ENCODE data around the gene RGL3. TPM values are rescaled to one million over a fixed set of nuclear protein-coding genes. Genes with fewer than 3 reads are reported as not detected.
"Not testable (repeated sequence)": the region's sequence is repeated elsewhere in the genome, so short reads cannot be mapped to it uniquely, and the experiment has no call there.

RGL3 gene
- total RNA-seq, 2 experiments from 2014 or later: not detected

DNA sequence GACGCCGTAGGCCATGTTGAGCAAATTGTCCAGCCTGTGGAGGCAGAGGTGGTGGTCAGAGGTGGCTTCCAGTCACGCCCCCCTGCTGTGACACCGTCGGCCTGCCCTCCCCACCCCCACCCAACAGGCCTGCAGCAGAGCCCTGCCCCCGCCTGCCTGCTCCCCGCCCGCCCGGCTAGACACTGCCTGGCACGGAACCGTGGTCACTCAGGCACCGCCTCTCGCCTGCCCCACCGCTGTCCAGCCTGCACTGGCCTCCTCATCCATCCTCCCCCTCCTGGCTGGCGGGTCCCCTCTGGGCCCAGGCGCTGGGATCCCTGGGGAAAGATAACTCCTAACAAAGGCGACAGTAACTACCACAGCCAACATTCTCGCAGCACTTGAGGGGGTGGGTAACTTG is 38.0 kb upstream of the RGL3 start:
- CTCF ChIA-PET: no interaction called here
- Mint-ChIP-seq H3K4me3 (no peak overlapping the region), H3K4me1 (no peaks in the 10 kb centered on the region), H3K27ac (no peak overlapping the region), H3K36me3 (ENCODE audit: low read depth) (no peaks in the 10 kb centered on the region), H3K27me3 (peaks cover 16% of the 10 kb centered on the region), H3K9me3 (ENCODE audit: low read depth) (no peaks in the 10 kb centered on the region)
- no peak for ATAC-seq
- DNase-seq: no peak
- intact Hi-C loops (cut with DNase I, micrococcal nuclease): no loop called here
- POLR2A ChIA-PET: no interaction called here

DNA sequence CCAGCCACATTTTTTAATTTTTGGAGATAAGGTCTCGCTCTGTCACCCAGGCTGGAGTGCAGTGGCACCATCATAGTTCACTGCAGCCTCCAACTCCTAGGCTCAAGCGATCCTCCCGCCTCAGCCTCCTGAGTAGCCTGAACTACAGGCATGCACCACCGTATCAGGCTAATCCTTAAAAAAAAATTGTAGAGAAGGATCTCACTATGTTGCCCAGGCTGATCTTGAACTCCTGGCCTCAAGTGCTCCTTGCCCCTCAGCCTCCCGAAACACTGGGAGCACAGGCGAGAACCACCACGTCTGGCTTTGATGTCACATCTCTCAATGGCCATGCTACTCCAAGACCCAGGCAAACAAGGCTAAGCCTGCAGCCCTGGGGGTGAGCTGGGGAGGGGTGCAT is 37.5 kb upstream of the RGL3 start:
- no peak for ATAC-seq
- Mint-ChIP-seq H3K9me3 (ENCODE audit: low read depth) (no peaks in the 10 kb centered on the region), H3K4me3 (no peak overlapping the region), H3K36me3 (ENCODE audit: low read depth) (no peaks in the 10 kb centered on the region), H3K4me1 (no peaks in the 10 kb centered on the region), H3K27me3 (peaks cover 16% of the 10 kb centered on the region), H3K27ac (no peak overlapping the region)
- ChIA-PET POLR2A (no interaction called here), CTCF (no interaction called here)
- no peak for DNase-seq
- intact Hi-C loops (cut with DNase I, micrococcal nuclease): no loop called here

DNA sequence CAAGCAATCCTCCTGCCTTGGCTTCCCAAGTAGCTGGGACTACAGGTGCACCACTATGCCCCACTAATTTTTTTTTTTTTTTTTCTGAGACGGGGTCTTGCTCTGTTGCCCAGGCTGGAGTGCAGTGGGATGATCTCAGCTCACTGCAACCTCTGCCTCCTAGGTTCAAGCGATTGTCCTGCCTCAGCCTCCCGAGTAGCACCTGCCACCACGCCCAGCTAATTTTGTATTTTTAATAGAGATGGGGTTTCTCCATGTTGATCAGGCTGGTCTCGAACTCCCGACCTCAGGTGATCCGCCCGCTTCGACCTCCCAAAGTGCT is 36.1 kb upstream of the RGL3 start:
- intact Hi-C loops (cut with DNase I, micrococcal nuclease): not testable (repeated sequence)

DNA sequence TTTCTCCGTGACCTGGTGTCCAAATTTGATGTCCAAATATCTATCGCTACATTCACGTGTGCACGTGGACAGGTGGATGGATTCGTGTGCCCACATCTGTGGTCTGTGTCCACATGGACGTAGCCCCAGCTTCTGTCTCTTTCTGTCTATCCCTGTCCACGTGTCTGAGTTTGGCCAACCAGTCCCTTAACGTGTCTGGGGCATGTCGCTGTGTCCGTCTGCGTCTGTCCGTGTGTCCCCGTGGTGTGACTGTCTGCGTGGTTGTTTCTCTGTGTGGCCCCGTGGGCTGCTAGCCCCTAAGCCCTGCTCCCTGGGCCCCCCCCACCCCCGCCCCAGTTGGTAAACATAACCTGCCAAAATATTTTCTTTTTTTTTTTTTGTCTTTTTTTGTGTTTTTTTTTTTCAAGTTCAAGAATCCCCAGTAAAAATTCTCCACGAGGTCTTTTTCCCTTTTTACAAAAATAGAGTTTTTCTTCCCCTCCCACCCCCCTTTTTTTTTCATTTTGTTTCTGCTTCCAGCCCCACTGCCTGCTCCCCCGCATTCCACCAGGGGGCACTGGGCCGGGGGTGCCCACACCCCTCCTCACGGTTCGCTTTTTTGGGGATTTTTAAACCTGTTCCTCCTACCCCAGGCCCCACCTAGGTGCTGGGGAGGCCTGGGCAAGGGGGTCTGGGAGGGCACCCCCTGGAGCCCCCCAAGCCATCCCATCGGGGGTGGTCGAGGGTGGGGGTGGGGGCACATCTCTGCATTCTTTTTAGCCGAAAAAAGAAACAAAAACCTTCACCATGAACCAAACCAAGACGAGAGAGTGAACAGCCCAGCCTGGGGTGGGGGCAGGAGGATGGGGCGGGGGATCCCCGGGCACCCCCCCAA is 34.6 kb upstream of the RGL3 start:
- Mint-ChIP-seq H3K27ac (no peak overlapping the region), H3K4me1 (no peaks in the 10 kb centered on the region), H3K9me3 (ENCODE audit: low read depth) (no peaks in the 10 kb centered on the region), H3K4me3 (no peak overlapping the region), H3K27me3 (peaks cover 4% of the 10 kb centered on the region), H3K36me3 (ENCODE audit: low read depth) (peaks cover 5% of the 10 kb centered on the region)
- intact Hi-C loops (cut with DNase I, micrococcal nuclease): no loop called here
- ChIA-PET POLR2A (no interaction called here), CTCF (no interaction called here)
- DNase-seq (peak; percentile 54), ATAC-seq (peak; percentile 39)

More for the DNA sequence above, 36.1 kb upstream of the RGL3 start:
- H3K36me3 Mint-ChIP-seq (ENCODE audit: low read depth); H3K4me1 Mint-ChIP-seq; H3K4me3 Mint-ChIP-seq; H3K27ac Mint-ChIP-seq; H3K9me3 Mint-ChIP-seq (ENCODE audit: low read depth); CTCF ChIA-PET; DNase-seq; ATAC-seq: not testable (repeated sequence)
- POLR2A ChIA-PET: interaction anchor here (0.6 kb wide), 1 partner anchor 304 kb away, joined by 3 read pairs; no protein-coding TSS in a partner anchor
- H3K27me3 Mint-ChIP-seq: peaks cover 11% of the 10 kb centered on the region

DNA sequence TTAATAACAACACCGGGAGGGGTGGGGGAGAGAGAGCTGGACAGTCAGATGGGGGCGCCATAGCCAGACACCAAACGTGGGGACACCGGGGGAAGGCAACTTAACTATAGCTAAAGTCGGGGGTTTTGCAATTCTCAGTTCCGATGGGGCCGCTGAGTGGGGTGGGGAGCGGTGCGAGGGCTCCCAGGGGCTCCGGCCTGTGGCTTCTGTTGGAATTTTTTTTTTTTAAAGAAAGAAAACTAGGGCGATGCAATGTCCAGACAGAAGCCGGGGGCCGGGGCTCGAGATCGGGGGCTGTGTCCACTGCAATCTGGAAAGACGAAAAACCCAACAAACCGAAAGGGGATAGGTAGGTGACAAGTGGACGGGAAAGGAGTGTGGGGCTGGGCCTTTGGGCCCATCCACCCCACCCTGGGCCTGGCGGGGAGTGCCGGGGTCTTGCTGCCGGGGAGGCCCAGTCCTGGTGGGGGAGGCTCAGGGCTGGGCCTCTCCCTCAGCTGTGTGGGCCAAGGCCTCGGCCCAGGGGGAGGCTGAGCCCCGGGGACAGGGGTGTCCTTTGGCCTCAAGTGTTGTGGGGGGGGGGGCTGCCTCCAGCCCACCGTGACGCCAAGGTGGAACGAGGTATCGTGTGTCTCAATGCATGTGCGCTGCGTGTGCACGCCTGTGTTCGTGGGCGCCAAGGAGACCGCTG is 33.7 kb upstream of the RGL3 start:
- Mint-ChIP-seq H3K27ac (no peak overlapping the region), H3K27me3 (no peaks in the 10 kb centered on the region), H3K4me3 (no peak overlapping the region), H3K9me3 (ENCODE audit: low read depth) (no peaks in the 10 kb centered on the region), H3K36me3 (ENCODE audit: low read depth) (peaks cover 5% of the 10 kb centered on the region), H3K4me1 (no peaks in the 10 kb centered on the region)
- ATAC-seq (no peak), DNase-seq (no peak)
- intact Hi-C loops (cut with DNase I, micrococcal nuclease): no loop called here
- POLR2A ChIA-PET: no interaction called here
- CTCF ChIA-PET: interaction anchor here (0.7 kb wide), 1 partner anchor 209 kb away, joined by 5 read pairs; no protein-coding TSS in a partner anchor

DNA sequence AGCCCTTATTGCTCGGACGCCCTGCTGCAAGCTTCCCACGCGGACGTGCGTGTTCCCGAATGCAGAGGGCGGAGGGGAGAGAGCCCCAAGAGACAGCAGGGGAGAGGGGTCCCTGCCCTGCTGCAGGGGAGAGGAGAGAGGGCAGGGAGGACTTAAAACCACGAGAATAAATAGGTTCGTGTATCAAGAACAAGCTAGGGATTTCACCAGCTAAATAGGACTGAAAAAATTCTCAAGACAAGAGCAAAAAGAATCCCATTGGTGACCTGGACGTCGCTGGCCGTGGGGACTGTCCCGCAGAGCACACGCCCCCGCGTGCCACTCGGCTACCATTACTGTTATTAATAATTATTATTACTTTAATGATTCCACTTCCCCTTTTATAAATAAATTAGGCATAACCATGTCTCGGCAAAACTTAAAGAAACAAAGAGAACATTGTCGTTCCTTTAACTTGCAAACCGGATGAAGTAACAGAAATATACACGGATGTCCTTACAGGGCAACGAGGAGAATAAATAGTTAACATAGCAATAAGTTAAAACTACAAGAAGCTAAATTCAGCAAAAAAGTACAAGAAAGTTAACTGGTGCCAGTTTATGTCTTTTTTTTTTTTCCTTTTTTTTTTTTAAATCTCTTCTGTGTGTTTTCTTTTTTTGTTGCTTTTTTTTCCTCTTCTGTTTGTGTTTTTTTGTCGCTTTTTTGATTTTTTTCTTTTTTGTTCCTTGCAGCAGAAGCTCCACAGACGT is 32.9 kb upstream of the RGL3 start:
- no peak overlapping the region for H3K27ac Mint-ChIP-seq
- no peaks in the 10 kb centered on the region for H3K27me3 Mint-ChIP-seq
- H3K4me1 Mint-ChIP-seq: no peaks in the 10 kb centered on the region
- intact Hi-C loops (cut with DNase I, micrococcal nuclease): no loop called here
- H3K9me3 Mint-ChIP-seq (ENCODE audit: low read depth): no peaks in the 10 kb centered on the region
- ChIA-PET CTCF (interaction anchor here (0.7 kb wide), 1 partner anchor 209 kb away, joined by 5 read pairs; no protein-coding TSS in a partner anchor), POLR2A (interaction anchor here (0.6 kb wide), 1 partner anchor 128 kb away, joined by 6 read pairs; no protein-coding TSS in a partner anchor)
- peaks cover 5% of the 10 kb centered on the region for H3K36me3 Mint-ChIP-seq (ENCODE audit: low read depth)
- no peak overlapping the region for H3K4me3 Mint-ChIP-seq
- ATAC-seq (no peak), DNase-seq (no peak)

DNA sequence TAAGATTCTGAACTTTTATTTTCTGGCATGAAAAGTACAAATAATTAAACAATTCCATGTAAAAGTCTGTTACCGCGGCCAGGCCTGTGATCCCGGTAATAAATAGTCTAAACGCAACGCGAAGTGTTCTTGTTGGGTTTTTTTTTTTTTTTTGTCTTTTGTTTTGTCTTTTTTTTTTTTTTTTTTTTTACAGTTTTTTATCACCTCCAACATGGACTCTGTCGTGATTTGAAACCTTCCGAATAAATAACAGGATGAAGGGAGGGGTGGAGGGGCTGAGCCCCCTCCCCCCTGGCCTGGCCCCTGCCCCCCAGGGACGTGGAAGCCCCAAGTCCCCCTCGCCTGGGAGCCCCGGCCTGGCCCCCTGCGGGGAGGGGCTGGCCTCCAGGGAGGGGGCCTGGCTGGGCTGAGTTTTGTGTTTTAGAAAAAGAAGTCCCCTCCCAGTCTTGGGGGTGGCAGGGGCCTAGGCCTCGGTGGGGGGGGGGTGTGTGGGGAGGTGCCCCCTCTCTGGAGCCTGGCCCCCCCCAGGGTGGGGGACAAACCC is 32.3 kb upstream of the RGL3 start:
- Mint-ChIP-seq H3K36me3 (ENCODE audit: low read depth) (peaks cover 7% of the 10 kb centered on the region), H3K4me1 (no peaks in the 10 kb centered on the region), H3K27ac (no peak overlapping the region), H3K9me3 (ENCODE audit: low read depth) (no peaks in the 10 kb centered on the region), H3K27me3 (no peaks in the 10 kb centered on the region), H3K4me3 (no peak overlapping the region)
- ChIA-PET POLR2A (no interaction called here), CTCF (no interaction called here)
- ATAC-seq (no peak), DNase-seq (no peak)
- intact Hi-C loops (cut with DNase I, micrococcal nuclease): no loop called here

DNA sequence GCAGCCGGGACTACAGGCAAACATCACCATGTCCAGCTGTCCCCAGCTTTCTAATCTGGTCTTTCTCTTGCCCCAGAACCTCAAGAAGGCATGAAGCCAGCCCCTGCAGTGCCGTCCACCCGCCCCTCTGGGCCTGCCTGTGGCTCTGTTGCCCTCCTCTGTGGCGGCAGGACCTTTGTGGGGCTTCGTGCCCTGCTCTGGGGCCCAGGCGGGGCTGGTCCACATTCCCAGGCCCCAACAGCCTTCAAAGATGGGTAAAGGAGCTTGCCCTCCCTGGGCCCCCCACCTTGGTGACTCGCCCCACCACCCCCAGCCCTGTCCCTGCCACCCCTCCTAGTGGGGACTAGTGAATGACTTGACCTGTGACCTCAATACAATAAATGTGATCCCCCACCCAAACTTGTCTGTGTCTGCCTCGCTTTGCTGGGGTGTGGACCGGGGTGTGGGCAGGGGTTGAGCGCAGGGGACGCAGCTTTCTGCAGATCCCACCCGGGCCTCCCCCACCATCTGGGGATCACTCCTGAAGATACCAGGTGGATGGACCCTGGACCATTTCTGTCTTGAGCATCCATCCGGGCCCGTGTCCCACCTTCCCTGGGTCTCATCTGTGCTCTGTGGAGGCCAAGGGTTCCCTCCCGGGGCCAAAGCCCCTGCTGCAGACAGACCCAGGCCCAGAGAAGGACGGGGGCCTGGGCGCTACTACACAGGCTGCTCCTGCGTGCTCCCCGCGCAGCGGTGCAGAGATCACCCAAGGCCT is 31.6 kb upstream of the RGL3 start:
- H3K4me3 Mint-ChIP-seq: no peak overlapping the region
- ChIA-PET CTCF (interaction anchor here (0.7 to 1.5 kb wide), 2 partner anchors 16 to 415 kb away, joined by 3 to 5 read pairs; partner anchors contain the start of genes ODAD3 and PRKCSH), POLR2A (interaction anchor here (0.7 kb wide), 1 partner anchor 895 kb away, joined by 3 read pairs; no protein-coding TSS in a partner anchor)
- no peaks in the 10 kb centered on the region for H3K9me3 Mint-ChIP-seq (ENCODE audit: low read depth)
- no peaks in the 10 kb centered on the region for H3K4me1 Mint-ChIP-seq
- intact Hi-C loops (cut with DNase I, micrococcal nuclease): no loop called here
- H3K36me3 Mint-ChIP-seq (ENCODE audit: low read depth): peaks cover 7% of the 10 kb centered on the region
- ATAC-seq (no peak), DNase-seq (no peak)
- H3K27ac Mint-ChIP-seq: no peak overlapping the region
- H3K27me3 Mint-ChIP-seq: no peaks in the 10 kb centered on the region

DNA sequence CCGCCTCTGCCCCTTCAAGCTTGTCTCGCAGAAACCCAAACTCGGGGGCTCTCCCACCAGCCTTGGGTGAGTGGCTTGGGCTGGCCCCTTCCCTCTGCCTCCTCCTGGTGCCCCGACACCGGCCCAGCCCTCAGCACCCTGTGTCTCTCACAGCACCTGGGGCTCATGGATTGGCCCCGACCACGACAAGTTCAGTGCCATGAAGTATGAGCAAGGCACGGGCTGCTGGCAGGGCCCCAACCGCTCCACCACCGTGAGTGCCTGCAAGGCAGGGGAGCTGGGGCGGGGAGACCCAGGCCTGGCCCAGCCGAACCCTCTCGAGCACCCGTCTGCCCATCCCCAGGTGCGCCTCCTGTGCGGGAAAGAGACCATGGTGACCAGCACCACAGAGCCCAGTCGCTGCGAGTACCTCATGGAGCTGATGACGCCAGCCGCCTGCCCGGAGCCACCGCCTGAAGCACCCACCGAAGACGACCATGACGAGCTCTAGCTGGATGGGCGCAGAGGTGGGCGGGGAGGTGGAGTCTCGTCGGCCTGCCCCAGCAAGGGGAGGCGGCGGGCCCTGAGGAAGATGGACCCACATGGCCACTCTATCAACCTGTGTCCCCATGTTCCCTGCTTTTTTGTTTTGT is 29.9 kb upstream of the RGL3 start:
- Mint-ChIP-seq H3K9me3 (ENCODE audit: low read depth) (no peaks in the 10 kb centered on the region), H3K27me3 (no peaks in the 10 kb centered on the region), H3K27ac (no peak overlapping the region), H3K4me3 (no peak overlapping the region), H3K36me3 (ENCODE audit: low read depth) (peaks cover 15% of the 10 kb centered on the region), H3K4me1 (no peaks in the 10 kb centered on the region)
- ChIA-PET POLR2A (no interaction called here), CTCF (interaction anchor here (0.6 to 1.8 kb wide), 4 partner anchors 12 to 69 kb away, joined by 3 to 4 read pairs (median 4); no protein-coding TSS in a partner anchor)
- no peak for DNase-seq
- no peak for ATAC-seq
- intact Hi-C loops (cut with DNase I, micrococcal nuclease): no loop called here

DNA sequence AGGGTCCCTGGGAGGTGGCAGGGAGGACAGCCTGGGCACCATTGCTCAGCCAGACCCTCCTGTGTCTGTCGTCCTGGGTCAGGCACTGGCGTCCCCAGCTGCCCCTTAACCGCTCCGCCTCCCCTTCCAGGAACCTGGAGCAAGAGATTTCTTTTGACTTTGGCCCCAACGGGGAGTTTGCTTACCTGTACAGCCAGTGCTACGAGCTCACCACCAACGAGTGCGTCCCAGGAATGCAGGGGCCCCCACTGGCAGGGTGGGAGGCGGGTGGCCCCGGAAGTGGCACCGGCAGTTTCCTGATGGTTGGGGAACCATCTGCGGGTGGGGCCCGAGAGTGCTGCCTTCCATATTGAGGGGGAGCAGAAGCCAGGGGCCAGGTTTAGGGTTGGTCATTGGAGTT is 29.3 kb upstream of the RGL3 start:
- ATAC-seq: no peak
- ChIA-PET CTCF (interaction anchor here (0.5 to 1.8 kb wide), 4 partner anchors 34 to 155 kb away, joined by 3 to 4 read pairs (median 4); no protein-coding TSS in a partner anchor), POLR2A (no interaction called here)

More for the DNA sequence above, 29.3 kb upstream of the RGL3 start:
- DNase-seq: no peak
- Mint-ChIP-seq H3K27ac (no peak overlapping the region), H3K4me3 (no peak overlapping the region), H3K9me3 (ENCODE audit: low read depth) (no peaks in the 10 kb centered on the region), H3K36me3 (ENCODE audit: low read depth) (peaks cover 16% of the 10 kb centered on the region), H3K27me3 (no peaks in the 10 kb centered on the region), H3K4me1 (no peaks in the 10 kb centered on the region)
- intact Hi-C loops (cut with DNase I, micrococcal nuclease): no loop called here

Measured in activated CD4-positive, alpha-beta T cell treated with anti-CD3 and anti-CD28 coated beads for 36 hours (primary cell).